K562 (cell line): ENCODE data around the gene KCNF1. TPM values are rescaled to one million over a fixed set of nuclear protein-coding genes. Genes with fewer than 3 reads are reported as not detected.

Experiments
- ATAC-seq: fragments of 200-7000 bp; cut with Tn5 transposase; 3 replicates; pipeline ENCODE4 v1.9.1; 2020; ENCODE audit warnings: moderate library complexity
- BruUV-seq: library from RNA; stranded (reverse); fragments of 400-500 nt; replicated peaks from 2 replicates; lab custom pipeline; 2021; lab: Mats Ljungman, UMichigan
- CTCF ChIA-PET: fragments of 300-600 bp; formaldehyde crosslinking; extraction: SDS; loops from one replicate; lab custom pipeline; 2021; ENCODE audit warnings: low intra/inter-chr PET ratio; lab: Yijun Ruan, JAX
- POLR2A ChIA-PET: fragments of 300-600, 350-650 bp; sonication (Branson Sonifier 250); formaldehyde crosslinking; extraction: SDS; loops from one replicate; lab custom pipeline; 2021; ENCODE audit warnings: antibody characterized with exemption, inconsistent platforms; lab: Yijun Ruan, JAX
- DNase-seq, 4 experiments: peaks; one replicate each; pipeline versions ENCODE4 v3.0.0 to v3.0.0-alpha.2; 2011 to 2018; ENCODE audit warnings: low spot score in 3 of 4, mixed read lengths in 3 of 4; ENCODE audit errors: extremely low read depth in 1 of 4
- FAIRE-seq: peaks from 2 replicates; lab custom pipeline; 2011; peaks lifted over from hg19 to GRCh38; lab: Jason Lieb, UNC
- H2AFZ ChIP-seq: 2 replicates; pipeline ENCODE4 v1.6.0; 2011; ENCODE audit warnings: low read depth, low read length, control low read depth, inconsistent platforms
- H3K27ac ChIP-seq: fragments of 200-600 bp; 3 replicates; pipeline ENCODE4 v1.8.0; 2011; ENCODE audit warnings: low read depth, mild to moderate bottlenecking, control low read depth, inconsistent platforms, low read length, moderate library complexity, mixed read lengths; ENCODE audit errors: extremely low read depth
- H3K27me3 ChIP-seq, 2 experiments: fragments of 300-600 bp in 1 of 2; 2 replicates in 1 of 2; 3 replicates in 1 of 2; pipeline versions ENCODE4 v1.6.0 to v1.8.0; 2011; ENCODE audit warnings: inconsistent platforms in 2 of 2, low read length in 2 of 2, mild to moderate bottlenecking in 1 of 2, mixed read lengths in 1 of 2, moderate library complexity in 1 of 2; ENCODE audit not compliant: control insufficient read depth in 2 of 2, insufficient read depth in 2 of 2
- H3K36me3 ChIP-seq: fragments of 300-600 bp; 3 replicates; pipeline ENCODE4 v1.8.0; 2011; ENCODE audit warnings: mild to moderate bottlenecking, low read length, inconsistent platforms; ENCODE audit not compliant: control insufficient read depth, insufficient read depth
- H3K4me1 ChIP-seq, 2 experiments: fragments of 200-600 bp in 1 of 2; replicated peaks in 1 of 2; 2 replicates in 1 of 2; 3 replicates in 1 of 2; pipeline versions ENCODE4 v1.5.1 to v1.8.0; 2011; ENCODE audit warnings: inconsistent platforms in 2 of 2, low read length in 2 of 2, mild to moderate bottlenecking in 1 of 2, mixed read lengths in 1 of 2, moderate library complexity in 1 of 2; ENCODE audit not compliant: control insufficient read depth in 2 of 2, insufficient read depth in 2 of 2
- H3K4me2 ChIP-seq: 2 replicates; pipeline ENCODE4 v1.6.1; 2011; ENCODE audit warnings: low read length, control low read depth, inconsistent platforms, mixed read lengths; ENCODE audit not compliant: insufficient read depth
- H3K4me3 ChIP-seq: fragments of 200-600 bp; sonication (generic), shearing (Covaris generic); 2 replicates; pipeline ENCODE4 v1.5.1; 2016; ENCODE audit warnings: control low read depth, inconsistent platforms
- H3K79me2 ChIP-seq: fragments of 200-600 bp; 3 replicates; pipeline ENCODE4 v1.8.0; 2011; ENCODE audit warnings: low read length, inconsistent platforms; ENCODE audit not compliant: control insufficient read depth, insufficient read depth
- H3K9ac ChIP-seq, 2 experiments: 2 replicates each; pipeline versions ENCODE4 v1.6.0 to v1.6.1; 2011; ENCODE audit warnings: low read depth in 2 of 2, low read length in 2 of 2, control low read depth in 1 of 2, inconsistent platforms in 1 of 2, mild to moderate bottlenecking in 1 of 2, mixed read lengths in 1 of 2; ENCODE audit not compliant: insufficient read depth in 1 of 2
- H3K9me1 ChIP-seq: one replicate; pipeline ENCODE4 v1.6.0; 2011; ENCODE audit warnings: inconsistent platforms, mild to moderate bottlenecking, low read length, moderate library complexity; ENCODE audit not compliant: control insufficient read depth, insufficient read depth
- H3K9me3 ChIP-seq: replicated peaks from 2 replicates; pipeline ENCODE4 v1.5.1; 2011; ENCODE audit warnings: low read depth, low read length, inconsistent platforms; ENCODE audit not compliant: control insufficient read depth, insufficient read depth
- H4K20me1 ChIP-seq: replicated peaks from 2 replicates; pipeline ENCODE4 v1.6.1; 2011; ENCODE audit warnings: low read length, inconsistent platforms, mixed read lengths; ENCODE audit not compliant: control insufficient read depth, insufficient read depth
- CC2D1A ChIP-seq: fragments of 450-650 bp; IDR thresholded peaks from 2 replicates; pipeline ENCODE4 v1.6.1; 2017; ENCODE audit warnings: mild to moderate bottlenecking
- GATAD2A ChIP-seq: fragments of 450-650 bp; IDR thresholded peaks from 2 replicates; pipeline ENCODE4 v1.6.1; 2017
- ILK ChIP-seq: fragments of 450-650 bp; IDR thresholded peaks from 2 replicates; pipeline ENCODE4 v1.6.1; 2016; ENCODE audit warnings: missing genetic modification characterization, low read depth, mild to moderate bottlenecking, missing compliant biosample characterization, moderate library complexity, borderline replicate concordance
- NFIX ChIP-seq: fragments of 250-450 bp; sonication (Bioruptor Pico); IDR thresholded peaks from 2 replicates; pipeline ENCODE4 v1.4.0; 2020; ENCODE audit warnings: low read depth, mild to moderate bottlenecking, moderate library complexity
- PHF8 ChIP-seq: fragments of 200-600 bp; sonication (generic); IDR thresholded peaks from 2 replicates; pipeline ENCODE4 v1.6.1; 2012; ENCODE audit warnings: mixed run types, mild to moderate bottlenecking, inconsistent platforms, low read length, moderate library complexity, borderline replicate concordance
- RBM25 ChIP-seq: fragments of 200-400 bp; formaldehyde crosslinking; IDR thresholded peaks from 2 replicates; pipeline ENCODE4 v1.6.1; 2018; ENCODE audit warnings: low read length, low read depth, moderate library complexity; ENCODE audit not compliant: severe bottlenecking
- SMAD1 ChIP-seq: fragments of 150-350 bp; IDR thresholded peaks from 2 replicates; pipeline ENCODE4 v1.6.1; 2014; ENCODE audit warnings: low read length, low read depth; ENCODE audit not compliant: partially characterized antibody
- SMAD3 ChIP-seq: fragments of 450-650 bp; formaldehyde crosslinking; conservative IDR thresholded peaks from 2 replicates; pipeline ENCODE4 v1.4.0; 2020; ENCODE audit warnings: mild to moderate bottlenecking
- TAL1 ChIP-seq: fragments of 450-650 bp; IDR thresholded peaks from 2 replicates; pipeline ENCODE4 v1.6.1; 2016; ENCODE audit warnings: mild to moderate bottlenecking
- TARDBP ChIP-seq: fragments of 450-650 bp; IDR thresholded peaks from 2 replicates; pipeline ENCODE4 v1.6.1; 2016
- TCFL5 ChIP-seq: fragments of 250-450 bp; sonication (Bioruptor Pico); conservative IDR thresholded peaks from 2 replicates; pipeline ENCODE4 v1.6.1; 2021; ENCODE audit warnings: mild to moderate bottlenecking, moderate library complexity, matching md5 sums
- ZNF217 ChIP-seq: sonication (generic); formaldehyde crosslinking; IDR thresholded peaks from 2 replicates; pipeline ENCODE4 v1.8.0; 2022; ENCODE audit warnings: mild to moderate bottlenecking, missing genetic modification reagents
- ZNF23 ChIP-seq: fragments of 250-450 bp; sonication (Bioruptor Pico); IDR thresholded peaks from 2 replicates; pipeline ENCODE4 v1.4.0; 2020; ENCODE audit warnings: mild to moderate bottlenecking
- ZNF785 ChIP-seq: fragments of 250-450 bp; sonication (Bioruptor Pico); IDR thresholded peaks from 2 replicates; pipeline ENCODE4 v1.4.0; 2020; ENCODE audit warnings: mild to moderate bottlenecking
- ZZZ3 ChIP-seq: fragments of 450-650 bp; IDR thresholded peaks from 2 replicates; pipeline ENCODE4 v1.6.1; 2016; ENCODE audit warnings: antibody characterized with exemption, mild to moderate bottlenecking, moderate library complexity
- WGBS: fragments of 100-300 bp; shearing (Covaris generic); methylation state at CpG from one replicate; pipeline ENCODE4 v1.1.6; 2016; ENCODE audit warnings: low coverage, mixed read lengths; ENCODE audit not compliant: insufficient coverage; ENCODE audit errors: missing lambda C conversion rate; 5-methylcytosine and 5-hydroxymethylcytosine counted together
- in situ Hi-C: fragments of 300-500 bp; cut with MboI; formaldehyde crosslinking; loops from 4 replicates; pipeline ENCODE4 v1.15.0; 2018; ENCODE audit warnings: inconsistent platforms, mixed read lengths
- intact Hi-C: fragments of 100-400 bp; cut with micrococcal nuclease; formaldehyde crosslinking; loops from 2 replicates; pipeline ENCODE4 v1.14.2; 2022
- polyA plus RNA-seq, 8 experiments: library from polyadenylated mRNA; depleted of rRNA in 4 of 8; stranded (reverse) in 5 of 8; unstranded in 3 of 8; fragments of >200 nt; fragmentation: Nextera tagmentation in 2 of 8; fragmentation: Illumina TruSeq in 1 of 8; extraction: Ambion mirVana in 2 of 8; extraction: Trizol in 1 of 8; gene quantifications; 2 replicates each; pipeline versions ENCODE4 v1.2.1 to v1.2.3, GENCODE V29; 2011 to 2014; ENCODE audit warnings: inconsistent platforms in 1 of 8, missing spikeins in 1 of 8
- total RNA-seq, 7 experiments: library from RNA; depleted of rRNA in 6 of 7; stranded (reverse); fragments of >200 nt in 6 of 7; fragmentation: Illumina TruSeq in 2 of 7; extraction: Trizol in 2 of 7; gene quantifications; 2 replicates each; pipeline versions ENCODE4 v1.2.1 to v1.2.3, GENCODE V29; 2011 to 2021; ENCODE audit warnings: low replicate concordance in 1 of 7
- TF ChIP-seq, protein P1 (sequence below): sonication (generic); formaldehyde crosslinking; IDR thresholded peaks from 2 replicates; pipeline ENCODE4 v1.9.0; 2022; ENCODE audit warnings: mild to moderate bottlenecking, missing genetic modification reagents

Gene KCNF1
- total and polyA plus RNA-seq, 9 of the 15 experiments (the other 6 are each of a cell fraction or from before 2014, with no cell fraction given), result not detected

GRCh38 chr2:10931710-10932255, 20.0 kb downstream of the KCNF1 start:
- no peak for DNase-seq
- no peaks in the 10 kb centered on the region; a peak in 2 of 5 replicates for H3K4me1 ChIP-seq
- H3K9me1 ChIP-seq, result no peaks in the 10 kb centered on the region
- no peak for TF ChIP-seq SMAD3 (CRISPR knock-in tag)
- no TSS peak for BruUV-seq
- H3K27me3 ChIP-seq, result peaks cover 31 to 60% of the 10 kb centered on the region in 2 experiments; a peak in 4 of 5 replicates
- no peak overlapping the region for H3K27ac ChIP-seq
- FAIRE-seq, result no peak
- ChIA-PET POLR2A (interaction anchor here (0.6 kb wide), 1 partner anchor 49 kb away, joined by 3 read pairs; no protein-coding TSS in a partner anchor), CTCF (no interaction called here)
- H4K20me1 ChIP-seq, result no peaks in the 10 kb centered on the region
- H3K79me2 ChIP-seq, result no peaks in the 10 kb centered on the region
- H3K9ac ChIP-seq, result no peak overlapping the region
- no peak overlapping the region for H3K4me3 ChIP-seq
- in situ Hi-C loops (no loop called here), intact Hi-C loops (no loop called here)
- H2AFZ ChIP-seq, result no peak overlapping the region
- H3K4me2 ChIP-seq, result no peak overlapping the region
- H3K36me3 ChIP-seq, result no peaks in the 10 kb centered on the region
- WGBS, result 2% methylated on average over 13 of the region's 14 CpGs
- ATAC-seq, result no peak
- H3K9me3 ChIP-seq, result no peaks in the 10 kb centered on the region

DNA sequence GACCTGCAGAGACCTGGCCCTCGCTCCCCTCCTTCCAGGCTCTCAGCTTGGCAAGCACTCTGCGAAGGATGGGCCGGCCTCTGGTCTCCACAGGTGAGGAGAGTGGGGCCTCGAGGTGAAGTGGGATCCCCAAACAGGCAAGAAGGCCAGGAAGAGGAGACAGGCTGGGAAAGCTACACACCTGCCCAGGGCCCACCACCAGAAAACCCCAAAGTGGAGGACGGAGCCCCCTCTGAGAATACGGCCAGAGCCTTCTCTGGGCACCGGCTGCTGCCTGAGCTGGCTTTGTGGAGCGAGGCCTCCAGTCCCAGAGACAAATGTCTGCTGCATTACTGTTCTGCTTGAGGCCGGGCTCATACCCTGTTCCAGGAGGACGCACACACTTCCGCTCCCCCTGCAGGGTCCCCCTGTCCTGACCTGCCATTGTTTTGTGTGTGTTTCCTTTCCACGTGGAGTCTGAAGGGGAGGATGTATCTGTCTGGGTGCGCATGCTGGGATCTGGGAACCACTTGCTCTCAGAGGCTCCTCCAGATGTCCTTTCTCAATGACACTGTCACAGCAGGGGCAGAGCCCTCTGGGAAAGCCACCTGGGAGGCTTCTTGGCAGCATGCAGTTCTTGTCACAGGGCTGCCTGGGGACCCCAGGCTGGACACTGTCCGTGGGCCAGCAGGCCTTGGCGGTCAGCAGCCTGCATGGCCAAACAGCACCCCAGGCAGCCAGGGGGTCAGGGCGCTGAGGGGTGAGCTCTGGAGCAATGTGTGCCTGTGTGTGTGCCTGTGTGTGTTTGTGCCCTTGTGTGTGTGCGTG, 20.8 kb downstream of the KCNF1 start:
- DNase-seq, result no peak
- Histone ChIP-seq H3K9ac (no peak overlapping the region), H3K9me3 (no peaks in the 10 kb centered on the region), H3K36me3 (no peaks in the 10 kb centered on the region), H3K9me1 (no peaks in the 10 kb centered on the region), H3K79me2 (no peaks in the 10 kb centered on the region), H3K4me3 (no peak overlapping the region), H3K4me1 (no peaks in the 10 kb centered on the region; a peak in 2 of 5 replicates), H2AFZ (no peak overlapping the region), H4K20me1 (no peaks in the 10 kb centered on the region), H3K27ac (no peak overlapping the region), H3K27me3 (peaks cover 31 to 60% of the 10 kb centered on the region in 2 experiments; a peak in 4 of 5 replicates), H3K4me2 (no peak overlapping the region)
- no TSS peak for BruUV-seq
- CTCF ChIA-PET, result no interaction called here
- POLR2A ChIA-PET, result interaction anchor here (0.6 kb wide), 1 partner anchor 10 kb away, joined by 3 read pairs; no protein-coding TSS in a partner anchor
- ATAC-seq, result no peak
- under 1% methylated on average over 13 of the region's 17 CpGs for WGBS
- FAIRE-seq, result no peak
- in situ Hi-C loops (no loop called here), intact Hi-C loops (no loop called here)
- TF ChIP-seq GATAD2A (no peak), PHF8 (no peak), SMAD1 (no peak), ZZZ3 (no peak), ILK (tag) (no peak), CC2D1A (no peak), NFIX (CRISPR knock-in tag) (no peak), TAL1 (no peak), ZNF217 (CRISPR knock-in tag) (no peak), TCFL5 (no peak), TARDBP (no peak), ZNF23 (CRISPR knock-in tag) (no peak), RBM25 (no peak), ZNF785 (no peak)
- TF ChIP-seq, protein P1, sequence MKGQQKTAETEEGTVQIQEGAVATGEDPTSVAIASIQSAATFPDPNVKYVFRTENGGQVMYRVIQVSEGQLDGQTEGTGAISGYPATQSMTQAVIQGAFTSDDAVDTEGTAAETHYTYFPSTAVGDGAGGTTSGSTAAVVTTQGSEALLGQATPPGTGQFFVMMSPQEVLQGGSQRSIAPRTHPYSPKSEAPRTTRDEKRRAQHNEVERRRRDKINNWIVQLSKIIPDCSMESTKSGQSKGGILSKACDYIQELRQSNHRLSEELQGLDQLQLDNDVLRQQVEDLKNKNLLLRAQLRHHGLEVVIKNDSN (CRISPR knock-in tag), result no peak
